Renal cortical epithelial cell (primary cell): ENCODE measurements around the gene LLGL1. TPM values are rescaled to one million over a fixed set of nuclear protein-coding genes. Genes with fewer than 3 reads are reported as not detected.

ENCODE experiments used
- DNase-seq: peaks from one replicate; pipeline ENCODE4 v3.0.0-alpha.2; 2011; ENCODE audit warnings: low read depth
- total RNA-seq: library from RNA; depleted of rRNA; stranded (reverse); fragments of >200 nt; gene quantifications from 2 replicates; pipeline ENCODE4 v1.2.3, GENCODE V29; 2014

Gene LLGL1
- total RNA-seq, 1 donor from 2014 or later, result 46.4 TPM

DNA sequence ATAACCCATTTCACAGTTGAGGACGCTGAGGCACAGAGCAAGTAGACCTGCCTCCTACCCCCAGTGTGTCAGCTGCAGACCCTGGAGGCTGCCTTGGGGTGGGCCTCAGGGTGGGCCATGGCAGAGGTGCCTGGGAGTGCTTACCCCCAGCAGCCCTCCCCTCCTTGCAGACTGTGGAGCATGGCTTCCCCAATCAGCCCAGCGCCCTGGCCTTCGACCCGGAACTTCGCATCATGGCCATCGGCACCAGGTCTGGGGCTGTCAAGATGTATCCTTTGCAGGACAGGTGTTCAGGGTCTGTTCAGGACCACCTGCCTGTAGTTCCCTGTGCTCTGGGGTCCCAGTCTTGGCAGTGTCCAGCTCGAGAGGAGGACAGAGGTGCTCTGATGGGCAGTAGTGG is 4.3 kb downstream of the LLGL1 start:
- DNase-seq, result no peak

DNA sequence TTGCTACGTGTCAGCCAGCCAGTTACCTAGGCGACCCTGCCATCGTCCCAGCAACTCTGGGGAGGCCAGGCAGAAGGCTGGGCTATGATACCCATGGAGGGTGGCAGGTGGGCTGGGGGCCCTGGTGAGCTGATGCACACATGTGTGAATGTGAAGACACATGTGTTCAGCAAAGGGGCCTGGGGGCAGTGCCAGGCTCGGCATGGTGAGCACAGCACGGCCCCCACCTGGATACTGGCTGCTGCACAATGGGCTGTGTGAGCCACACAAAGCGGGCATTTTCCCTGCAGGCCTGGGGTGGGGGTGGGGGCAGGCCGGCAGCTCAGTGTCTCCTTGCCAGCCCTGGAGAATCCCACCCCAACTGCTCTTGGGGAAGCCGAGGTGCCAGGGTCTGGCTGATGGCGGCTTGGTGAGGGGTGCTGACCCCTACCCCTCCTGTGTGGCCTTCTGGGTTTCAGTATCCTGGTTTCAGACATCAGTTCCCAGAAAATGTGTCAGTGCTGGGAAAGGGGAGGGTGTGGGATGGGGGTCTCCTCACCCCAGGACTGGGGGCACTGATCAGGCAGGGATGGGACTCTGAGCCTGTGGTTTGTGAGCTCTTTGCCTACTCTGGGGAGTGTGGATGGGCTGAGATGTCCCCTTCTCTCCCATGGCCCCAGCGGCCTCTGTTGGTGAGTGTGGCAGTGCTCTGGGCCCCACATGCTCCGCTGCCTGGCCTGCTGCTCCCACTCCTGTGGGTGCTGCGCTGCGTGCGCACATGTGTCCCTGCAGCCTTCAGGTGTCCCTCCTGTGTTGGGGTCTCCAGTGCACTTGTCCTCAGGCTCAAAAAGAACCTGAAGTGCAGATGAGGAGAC is 5.1 kb downstream of the LLGL1 start:
- no peak for DNase-seq

DNA sequence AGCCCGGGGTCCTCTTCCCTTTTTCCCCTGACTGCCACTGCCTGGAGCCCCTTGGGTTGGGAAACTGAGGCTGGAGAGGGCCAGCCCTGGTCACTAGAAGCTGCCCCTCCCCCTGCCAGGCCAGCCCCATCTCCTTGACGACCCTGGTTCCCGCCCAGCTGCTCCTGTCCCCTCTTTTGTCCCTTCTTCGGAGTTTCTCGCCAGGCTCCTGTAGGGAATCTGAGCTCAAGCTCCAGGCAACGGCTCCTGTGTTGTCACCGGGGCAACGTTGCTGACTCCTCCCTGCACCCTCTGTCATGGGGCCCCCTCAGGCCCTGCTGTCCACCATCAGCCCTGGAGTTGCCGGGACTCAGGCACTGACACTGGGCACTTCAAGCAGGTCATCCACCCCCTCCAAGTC is 5.7 kb downstream of the LLGL1 start:
- no peak for DNase-seq

DNA sequence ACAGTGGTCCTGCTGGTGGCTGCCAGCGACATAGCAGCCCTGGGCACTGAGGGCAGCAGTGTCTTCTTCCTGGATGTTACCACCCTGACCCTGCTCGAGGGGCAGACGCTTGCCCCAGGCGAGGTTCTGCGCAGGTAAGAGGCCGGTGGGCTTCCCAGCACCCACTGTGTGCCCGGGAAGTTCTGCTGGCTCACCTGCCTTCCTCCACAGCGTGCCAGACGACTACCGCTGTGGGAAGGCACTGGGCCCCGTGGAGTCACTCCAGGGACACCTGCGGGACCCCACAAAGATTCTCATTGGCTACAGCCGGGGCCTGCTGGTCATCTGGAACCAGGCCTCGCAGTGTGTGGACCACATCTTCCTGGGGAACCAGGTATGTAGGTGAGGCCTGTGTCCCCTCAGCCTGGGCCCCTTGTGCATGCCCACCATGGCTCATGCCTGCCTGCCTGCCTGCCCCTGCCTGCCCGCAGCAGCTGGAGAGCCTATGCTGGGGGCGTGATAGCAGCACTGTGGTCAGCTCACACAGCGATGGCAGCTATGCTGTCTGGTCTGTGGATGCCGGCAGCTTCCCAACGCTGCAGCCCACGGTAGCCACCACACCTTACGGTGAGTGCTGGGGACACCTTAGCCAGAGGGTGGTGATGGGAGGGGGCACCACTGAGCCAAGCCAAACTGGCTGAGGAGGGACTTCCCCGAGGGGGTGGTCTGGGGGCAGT is 8.5 kb downstream of the LLGL1 start:
- no peak for DNase-seq

DNA sequence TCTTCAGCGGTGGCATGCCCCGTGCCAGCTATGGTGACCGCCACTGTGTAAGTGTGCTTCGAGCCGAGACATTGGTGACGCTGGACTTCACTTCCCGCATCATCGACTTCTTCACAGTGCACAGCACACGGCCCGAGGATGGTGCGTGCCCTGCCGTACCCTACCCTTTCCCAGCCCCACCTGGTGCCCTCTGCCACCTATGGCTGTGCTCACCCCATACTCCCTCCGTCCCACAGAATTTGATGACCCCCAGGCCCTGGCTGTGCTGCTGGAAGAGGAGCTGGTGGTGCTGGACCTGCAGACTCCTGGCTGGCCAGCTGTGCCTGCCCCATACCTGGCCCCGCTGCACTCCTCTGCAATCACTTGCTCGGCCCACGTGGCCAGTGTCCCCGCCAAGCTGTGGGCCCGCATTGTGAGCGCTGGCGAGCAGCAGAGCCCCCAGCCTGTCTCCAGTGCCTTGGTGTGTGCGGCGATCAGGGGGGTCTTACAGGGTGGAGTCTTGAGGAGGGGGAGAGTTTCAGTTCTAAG is 9.5 kb downstream of the LLGL1 start:
- DNase-seq, result no peak

DNA sequence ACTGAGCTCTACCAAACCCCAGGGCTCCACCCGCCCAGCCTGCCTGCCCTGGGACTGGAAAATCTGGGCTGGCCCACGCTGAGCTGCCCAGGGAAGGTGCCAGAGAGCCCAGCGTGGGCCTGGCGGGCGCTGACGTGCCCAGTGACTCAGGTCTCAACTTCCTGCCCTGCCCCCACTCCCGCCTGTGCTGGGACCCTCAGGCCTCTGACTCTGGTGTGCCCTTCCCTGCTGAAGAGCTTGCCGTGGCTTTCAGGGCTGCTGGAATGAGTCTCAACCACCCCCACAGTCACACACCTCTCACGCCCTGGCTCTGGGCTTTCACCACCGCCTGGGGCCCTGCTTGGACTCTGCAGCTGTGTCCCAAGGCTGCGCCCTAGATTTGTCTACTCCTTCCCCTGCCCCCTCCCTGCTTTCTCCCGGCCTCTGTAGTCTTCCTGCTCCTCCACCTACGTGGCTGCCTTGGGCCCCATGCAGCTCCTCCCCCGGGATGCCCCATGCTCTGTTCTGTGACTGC is 10.4 kb downstream of the LLGL1 start:
- peak; percentile 65 for DNase-seq

DNA sequence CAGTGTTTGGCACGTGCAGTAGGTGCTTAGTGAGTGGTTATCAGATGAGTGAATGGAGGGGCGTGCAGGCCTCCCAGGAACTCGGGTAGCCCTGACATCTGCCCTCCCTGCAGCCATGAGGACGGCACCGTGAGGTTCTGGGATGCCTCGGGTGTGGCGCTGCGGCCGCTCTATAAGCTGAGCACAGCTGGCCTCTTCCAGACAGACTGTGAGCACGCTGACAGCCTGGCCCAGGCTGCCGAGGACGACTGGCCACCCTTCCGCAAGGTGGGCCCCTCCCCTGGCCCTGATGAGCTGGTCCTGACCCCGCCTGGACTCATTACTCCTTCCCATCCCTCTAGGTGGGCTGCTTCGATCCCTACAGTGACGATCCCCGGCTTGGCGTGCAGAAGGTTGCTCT is 11.1 kb downstream of the LLGL1 start:
- no peak for DNase-seq

DNA sequence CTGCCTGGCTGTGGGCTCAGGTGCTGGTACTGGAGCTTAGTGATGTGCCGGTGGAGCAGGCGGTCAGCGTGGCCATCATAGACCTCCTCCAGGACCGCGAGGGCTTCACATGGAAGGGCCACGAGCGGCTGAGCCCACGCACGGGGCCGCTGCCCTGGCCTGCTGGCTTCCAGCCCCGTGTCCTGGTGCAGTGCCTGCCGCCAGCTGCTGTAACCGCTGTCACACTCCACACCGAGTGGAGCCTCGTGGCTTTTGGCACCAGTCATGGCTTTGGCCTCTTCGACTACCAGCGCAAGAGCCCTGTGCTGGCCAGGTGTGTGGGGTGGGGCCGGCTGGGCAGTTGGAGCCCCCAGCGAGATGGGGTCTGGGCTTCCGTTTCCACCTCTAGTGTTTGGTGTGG is 12.0 kb downstream of the LLGL1 start:
- DNase-seq, result no peak

DNA sequence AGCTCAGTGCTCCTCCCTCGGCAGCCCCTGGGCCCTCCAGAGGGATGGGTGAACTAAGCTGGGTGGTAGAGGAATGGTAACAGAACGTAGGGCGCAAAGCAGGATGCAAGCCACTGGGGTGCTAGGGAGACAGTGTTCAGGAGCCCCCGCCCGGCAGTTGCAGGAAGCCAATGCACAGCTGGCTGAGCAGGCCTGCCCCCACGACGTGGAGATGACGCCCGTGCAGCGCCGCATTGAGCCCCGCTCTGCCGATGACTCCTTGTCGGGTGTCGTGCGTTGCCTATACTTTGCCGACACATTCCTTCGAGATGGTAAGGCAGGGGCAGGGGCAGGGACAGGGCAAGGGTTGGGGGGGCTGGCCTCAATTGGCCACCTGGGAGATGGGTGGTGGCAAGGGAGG is 12.9 kb downstream of the LLGL1 start:
- DNase-seq, result no peak

DNA sequence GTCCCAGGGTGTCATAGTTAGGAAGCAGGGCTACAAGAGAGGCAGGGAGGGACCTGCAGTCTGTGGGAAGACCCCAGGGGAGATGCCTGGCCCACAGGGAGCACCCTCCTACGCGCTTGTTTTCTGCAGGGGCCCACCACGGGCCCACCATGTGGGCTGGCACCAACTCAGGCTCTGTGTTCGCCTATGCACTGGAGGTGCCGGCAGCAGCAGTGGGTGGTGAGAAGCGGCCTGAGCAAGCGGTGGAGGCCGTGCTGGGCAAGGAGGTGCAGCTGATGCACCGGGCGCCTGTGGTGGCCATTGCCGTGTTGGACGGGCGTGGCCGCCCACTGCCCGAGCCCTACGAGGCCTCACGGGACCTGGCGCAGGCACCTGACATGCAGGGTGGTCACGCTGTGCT is 15.0 kb downstream of the LLGL1 start:
- DNase-seq, result no peak

DNA sequence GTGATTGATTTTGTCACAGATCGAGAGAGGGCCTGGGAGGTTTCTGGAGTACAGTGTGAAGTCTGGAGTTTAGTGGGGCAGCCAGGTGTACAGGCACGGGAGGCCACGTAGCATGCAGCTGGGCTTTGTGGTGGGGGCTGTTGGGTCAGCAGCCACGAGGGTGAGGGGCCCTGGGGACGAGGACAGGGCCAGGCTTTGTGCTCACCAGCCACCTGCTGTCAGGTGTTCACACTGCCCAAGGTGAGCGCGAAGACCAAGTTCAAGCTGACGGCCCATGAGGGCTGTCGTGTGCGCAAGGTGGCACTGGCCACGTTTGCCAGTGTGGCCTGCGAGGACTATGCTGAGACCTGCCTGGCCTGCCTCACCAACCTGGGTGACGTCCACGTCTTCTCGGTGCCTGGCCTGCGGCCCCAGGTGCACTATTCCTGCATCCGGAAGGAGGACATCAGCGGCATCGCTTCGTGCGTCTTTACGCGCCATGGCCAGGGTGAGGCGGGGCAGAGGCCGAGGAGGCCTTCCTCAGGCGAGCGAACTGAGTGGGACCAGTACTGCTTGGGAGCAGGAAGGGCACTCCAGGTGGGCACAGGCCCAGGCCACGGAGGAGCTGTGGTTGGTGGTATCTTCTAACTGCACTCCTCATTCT is 15.9 kb downstream of the LLGL1 start:
- DNase-seq, result no peak

DNA sequence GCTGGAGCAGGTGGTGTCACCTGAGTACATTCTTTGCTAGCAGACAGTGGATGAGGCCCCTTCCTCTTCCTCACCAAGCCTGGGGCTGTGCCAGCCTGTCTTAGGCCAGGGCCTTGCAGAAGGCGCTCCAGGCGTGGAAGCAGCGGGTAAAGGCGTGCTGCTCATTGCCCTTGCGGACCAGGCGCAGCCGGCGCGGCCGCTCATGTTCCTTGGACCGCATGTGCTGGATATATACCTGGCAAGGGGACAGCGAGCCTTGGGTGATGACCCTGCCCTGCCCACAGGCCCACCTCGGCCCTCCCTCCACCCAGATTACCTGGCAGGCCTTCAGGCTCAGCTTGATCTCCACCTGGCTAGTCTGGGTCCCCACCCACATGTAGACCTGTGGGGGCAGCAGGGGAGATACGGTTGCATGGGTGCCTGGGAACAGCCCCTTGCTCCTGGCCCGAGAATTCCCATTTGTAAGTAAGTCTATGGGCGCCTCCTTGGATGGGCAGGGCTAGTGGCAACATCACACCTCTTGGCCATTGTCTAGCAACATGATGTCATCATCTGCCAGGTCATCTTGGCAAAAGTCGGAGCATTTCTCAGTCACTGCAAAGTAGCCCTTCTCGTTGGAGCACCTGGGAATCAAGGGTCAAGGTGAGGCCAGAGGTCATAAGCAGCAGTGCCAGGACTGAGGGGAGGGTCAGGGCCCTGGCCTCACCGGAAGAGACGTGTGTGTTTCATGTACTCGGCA is 19.8 kb downstream of the LLGL1 start:
- DNase-seq, result no peak

DNA sequence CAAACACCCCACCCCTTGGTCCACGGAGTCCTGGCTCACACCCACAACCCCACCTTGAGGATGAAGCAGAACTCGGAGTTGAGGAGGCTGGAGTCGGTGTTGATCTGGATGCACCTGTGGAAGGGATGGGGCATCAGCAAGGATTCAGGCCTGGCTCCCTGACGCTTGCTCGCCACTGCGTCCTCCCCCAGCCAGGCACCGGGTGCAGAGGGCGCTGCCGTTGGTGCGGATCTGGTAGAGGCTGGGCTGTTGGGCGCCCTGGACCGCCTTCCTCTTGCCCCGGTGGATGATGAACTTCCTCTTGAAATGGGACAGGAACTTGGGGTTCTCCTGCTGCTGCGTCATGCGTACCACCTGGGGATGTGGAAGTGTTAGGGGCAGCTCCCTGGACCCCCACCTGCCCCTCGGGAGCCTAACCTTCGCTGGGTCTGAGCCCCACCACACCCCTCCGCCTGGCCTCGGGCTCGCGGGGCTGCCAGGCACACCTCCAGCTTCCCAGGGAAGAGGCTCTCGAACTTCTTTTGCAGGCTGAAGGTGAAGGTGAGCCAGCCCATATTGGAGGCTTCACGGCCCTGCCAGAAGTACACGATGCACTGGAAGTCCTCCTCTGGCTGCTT is 20.8 kb downstream of the LLGL1 start:
- DNase-seq, result no peak

DNA sequence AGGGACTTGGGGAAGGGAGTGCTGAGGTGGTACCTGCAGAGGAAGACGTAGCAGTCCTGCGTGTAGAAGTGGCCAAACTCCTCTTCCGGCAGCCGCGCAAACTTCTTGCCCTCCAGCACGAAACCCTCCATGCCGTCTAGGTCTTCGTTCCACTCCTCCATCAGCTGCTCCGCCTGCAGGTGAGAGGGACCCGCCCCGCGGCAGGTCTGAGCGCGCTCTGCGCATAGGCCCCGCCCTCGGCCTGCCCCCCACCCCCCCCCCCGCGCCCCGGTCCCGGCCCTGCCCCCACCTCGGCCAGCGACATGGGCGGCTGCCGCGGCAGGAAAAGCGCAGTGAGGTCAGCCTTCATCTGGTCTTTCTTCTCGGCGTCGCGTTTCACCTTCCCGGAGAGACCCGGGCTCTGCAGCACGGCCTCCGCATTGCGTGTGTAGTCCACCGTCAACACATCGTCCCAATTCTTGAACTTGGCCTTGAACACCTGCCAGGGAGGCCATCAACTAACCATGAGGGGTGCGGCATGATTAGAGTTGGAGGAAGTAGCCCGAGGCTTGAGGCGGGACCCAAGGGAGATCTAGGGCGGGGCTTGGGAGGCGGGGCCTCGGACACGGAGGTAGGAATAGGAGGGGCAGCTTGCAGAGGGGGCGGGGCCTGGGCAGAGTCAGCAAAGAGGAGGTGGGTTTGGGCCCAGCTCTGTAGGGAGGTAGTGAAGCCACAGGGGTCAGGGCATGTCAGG is 21.6 kb downstream of the LLGL1 start:
- DNase-seq, result peak; percentile 43

DNA sequence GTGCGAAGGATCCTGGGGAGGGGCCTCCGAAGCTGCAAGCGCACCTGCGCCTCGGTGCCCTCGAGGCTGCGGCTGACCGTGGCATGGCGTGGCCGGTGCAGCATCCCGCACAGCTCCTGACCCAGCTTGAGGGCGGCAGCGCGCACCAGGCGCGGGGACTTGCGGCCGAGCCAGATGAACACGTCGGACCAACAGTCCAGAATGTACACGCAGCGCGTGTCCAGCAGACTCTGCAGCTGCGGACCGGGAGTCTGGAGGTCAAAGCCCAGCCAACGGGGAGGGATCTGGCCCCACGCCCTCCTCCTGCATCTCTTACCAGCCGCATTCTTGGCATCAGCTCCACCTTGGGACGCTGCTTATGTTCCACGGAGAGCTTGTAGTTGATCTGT is 22.2 kb downstream of the LLGL1 start:
- DNase-seq, result no peak

DNA sequence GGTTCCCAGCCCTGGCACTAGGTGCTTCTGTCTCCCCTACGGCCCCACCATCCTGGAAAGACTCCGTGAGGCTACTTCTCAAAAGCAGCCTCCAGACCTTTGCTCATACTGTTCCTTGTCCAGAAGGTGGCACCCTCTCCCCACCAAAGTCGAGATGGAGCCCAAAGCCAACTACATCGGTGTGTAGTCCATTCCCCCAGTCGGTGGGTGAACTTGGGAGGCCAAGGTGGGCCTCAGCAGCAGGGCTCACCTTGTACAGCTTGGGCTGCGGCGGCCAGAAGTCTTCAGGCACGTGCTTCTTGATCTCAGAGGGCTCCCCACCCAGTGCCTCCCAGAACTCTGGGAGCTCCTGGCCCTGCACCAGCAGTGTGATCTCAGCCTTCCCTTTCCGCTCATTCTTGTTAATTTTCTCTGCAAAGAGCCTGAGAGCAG is 22.9 kb downstream of the LLGL1 start:
- DNase-seq, result peak; percentile 57

DNA sequence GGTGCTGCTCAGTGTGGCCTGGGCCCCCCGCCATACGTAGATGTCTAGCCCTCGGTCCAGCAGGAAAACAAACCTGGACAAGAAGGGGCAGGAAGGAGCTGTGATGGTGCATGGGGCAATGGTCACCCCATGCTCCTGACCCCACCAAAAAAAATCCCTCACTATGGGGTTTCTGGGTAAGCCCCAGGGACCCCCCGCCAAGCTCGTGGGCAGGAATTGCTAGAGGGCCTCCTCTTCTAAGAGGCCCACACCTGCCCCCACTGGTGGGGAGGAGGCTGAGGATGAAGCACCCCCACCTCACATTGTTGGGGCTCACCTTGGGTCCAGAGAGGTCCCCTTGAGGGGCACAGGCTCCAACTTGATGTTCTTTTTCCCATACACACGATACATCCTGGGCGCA is 23.4 kb downstream of the LLGL1 start:
- DNase-seq, result no peak

DNA sequence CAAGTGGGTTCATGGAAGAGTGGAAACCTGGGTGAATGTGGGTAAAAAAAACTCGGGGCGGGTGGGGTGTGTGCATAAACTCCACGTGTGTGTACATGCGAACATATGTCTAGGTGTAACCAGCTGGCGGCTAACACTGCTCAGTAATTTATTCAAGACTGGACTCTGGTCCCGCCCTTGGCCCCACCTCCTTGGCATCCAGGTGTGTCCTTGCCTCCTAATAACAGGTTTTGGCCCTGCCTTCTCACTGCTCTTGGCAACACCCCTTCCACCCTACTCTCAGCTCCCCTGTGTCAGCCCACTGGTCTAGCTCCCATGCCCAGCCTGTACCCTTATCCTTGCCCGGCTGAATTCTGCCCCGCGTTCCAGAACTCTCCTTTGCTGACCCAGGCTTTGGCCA is 24.8 kb downstream of the LLGL1 start:
- DNase-seq, result no peak

DNA sequence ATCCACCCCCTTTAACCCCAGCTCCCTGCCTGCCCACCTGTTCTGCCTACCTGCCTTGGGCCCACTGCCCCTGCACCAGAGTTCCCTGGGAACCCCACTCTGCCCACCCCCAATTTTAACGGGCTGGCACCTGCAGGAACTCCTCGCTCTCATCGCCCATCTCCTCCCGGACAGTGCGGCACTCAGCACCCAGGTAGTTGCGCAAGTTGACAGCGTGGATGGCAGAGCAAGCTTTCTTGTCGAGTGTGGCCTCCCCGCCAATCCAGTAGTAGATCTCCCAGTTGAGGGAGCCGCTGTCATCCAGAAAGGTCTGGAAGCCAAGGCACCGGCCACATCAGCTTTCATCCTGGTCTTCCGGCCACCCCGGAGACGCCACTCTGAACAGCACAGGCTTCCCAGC is 25.3 kb downstream of the LLGL1 start:
- no peak for DNase-seq

DNA sequence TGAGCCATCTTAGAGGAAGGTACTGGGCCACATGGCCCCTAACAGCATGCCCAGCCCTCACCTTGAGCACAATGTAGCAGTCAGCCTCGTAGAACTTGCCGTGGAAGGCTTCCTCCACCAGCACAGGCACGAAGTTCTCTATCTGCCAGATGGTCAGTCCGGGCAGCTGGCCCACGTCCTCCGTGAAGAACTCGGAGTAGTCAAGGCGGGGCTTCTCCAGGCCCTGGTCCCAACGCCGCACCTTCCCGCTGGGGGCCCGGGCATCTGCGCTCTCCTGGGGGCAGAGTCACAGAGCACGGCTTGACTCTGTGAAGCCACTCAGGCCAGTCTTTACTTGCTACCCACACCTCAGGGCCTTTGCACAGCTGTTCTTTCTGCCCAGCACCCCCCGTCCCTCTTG is 25.8 kb downstream of the LLGL1 start:
- no peak for DNase-seq

DNA sequence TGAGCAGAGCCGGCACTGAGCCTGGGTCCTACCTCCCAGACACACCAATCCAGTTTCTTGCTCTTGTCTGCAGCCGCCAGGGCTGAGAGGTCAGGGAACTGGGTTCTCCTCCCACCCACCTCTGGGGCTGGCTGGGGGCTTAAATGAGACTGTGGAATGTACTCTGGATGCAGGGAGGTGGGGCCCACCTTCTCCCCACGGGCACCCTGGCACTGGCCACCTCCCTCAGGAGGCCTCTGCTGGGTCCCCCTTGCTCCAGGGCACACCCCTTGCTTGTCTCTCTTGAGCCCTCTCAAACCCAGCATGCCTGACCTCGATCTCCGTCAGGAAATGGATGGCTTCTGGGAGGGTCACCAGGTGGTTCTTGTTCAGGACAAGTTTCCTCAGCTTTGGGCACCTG is 26.7 kb downstream of the LLGL1 start:
- no peak for DNase-seq
